Upper lobe of left lung (tissue), 6 donors: ENCODE data around the gene PRR5. TPM values are rescaled to one million over a fixed set of nuclear protein-coding genes. Genes with fewer than 3 reads are reported as not detected.
A peak's percentile ranks its signal among the peaks of the same experiment; 100 is the strongest.
"Not testable (repeated sequence)": the region's sequence is repeated elsewhere in the genome, so short reads cannot be mapped to it uniquely, and the experiment has no call there.

ENCODE experiments used
- ATAC-seq, 2 donors: fragments of 200-7000 bp; cut with Tn5 transposase; one replicate each; pipeline ENCODE4 v1.9.1; 2022; ENCODE audit warnings: mild to moderate bottlenecking in 2 of 2, moderate library complexity in 2 of 2; ENCODE audit not compliant: low FRiP score in 2 of 2
- DNase-seq, 2 donors: peaks; one replicate each; pipeline ENCODE4 v3.0.0-alpha.2; 2019 to 2020
- H3K27ac ChIP-seq, 4 donors: fragments of 200-600 bp; sonication (generic); one replicate each; pipeline ENCODE4 v1.5.1; 2016 to 2019
- H3K27me3 ChIP-seq, 4 donors: fragments of 200-600 bp; sonication (generic); one replicate each; pipeline ENCODE4 v1.5.1; 2017 to 2019
- H3K36me3 ChIP-seq, 4 donors: fragments of 200-600 bp; sonication (generic); one replicate each; pipeline ENCODE4 v1.5.1; 2016 to 2019
- H3K4me1 ChIP-seq, 4 donors: fragments of 200-600 bp; sonication (generic); one replicate each; pipeline ENCODE4 v1.5.1; 2018 to 2019
- H3K4me3 ChIP-seq, 4 donors: fragments of 200-600 bp; sonication (generic); one replicate each; pipeline ENCODE4 v1.5.1; 2017 to 2019; ENCODE audit warnings: mild to moderate bottlenecking in 2 of 4, moderate library complexity in 1 of 4
- H3K9me3 ChIP-seq, 4 donors: fragments of 200-600 bp; sonication (generic); one replicate each; pipeline ENCODE4 v1.5.1; 2018 to 2019
- EP300 ChIP-seq, 4 donors: sonication (generic); formaldehyde crosslinking; IDR thresholded peaks; one replicate each; pipeline ENCODE4 v1.5.1; 2017; ENCODE audit warnings: antibody characterized with exemption in 4 of 4, control low read depth in 2 of 4
- POLR2A ChIP-seq, 4 donors: fragments of 450-650 bp; IDR thresholded peaks; one replicate each; pipeline ENCODE4 v1.5.1; 2016 to 2017; ENCODE audit warnings: antibody characterized with exemption in 4 of 4, mild to moderate bottlenecking in 2 of 4
- POLR2AphosphoS5 ChIP-seq, 2 donors: sonication (generic); formaldehyde crosslinking; IDR thresholded peaks; one replicate each; pipeline ENCODE4 v1.5.1; 2017; ENCODE audit warnings: antibody characterized with exemption in 2 of 2
- WGBS, 2 donors: methylation state at CpG; one replicate each; pipeline ENCODE4 v1.1.5; 2017 to 2018; 5-methylcytosine and 5-hydroxymethylcytosine counted together
- total RNA-seq, 6 donors: library from RNA; depleted of rRNA in 4 of 6; stranded (reverse); fragments of >200 nt in 4 of 6; gene quantifications; one replicate each; pipeline versions ENCODE4 v1.1.0 to v1.2.1, GENCODE V29; 2016 to 2021
- TF ChIP-seq, protein P1 (sequence below), 6 experiments: fragments of 450-650 bp in 4 of 6; fragments of 200-600 bp in 2 of 6; sonication (generic) in 2 of 6; IDR thresholded peaks; one replicate each; pipeline ENCODE4 v1.5.1; 2016 to 2019; ENCODE audit warnings: antibody characterized with exemption in 6 of 6
- donor health status: DM: no; HTN: no; CAD: no; lungs with moderate emphysema.
- donor health status: DM: no; HTN: yes; CAD: no; lungs with severe emphysema.

PRR5 gene
- total RNA-seq, 6 donors from 2014 or later: 13.1 to 68.1 (median 15.8) TPM

DNA sequence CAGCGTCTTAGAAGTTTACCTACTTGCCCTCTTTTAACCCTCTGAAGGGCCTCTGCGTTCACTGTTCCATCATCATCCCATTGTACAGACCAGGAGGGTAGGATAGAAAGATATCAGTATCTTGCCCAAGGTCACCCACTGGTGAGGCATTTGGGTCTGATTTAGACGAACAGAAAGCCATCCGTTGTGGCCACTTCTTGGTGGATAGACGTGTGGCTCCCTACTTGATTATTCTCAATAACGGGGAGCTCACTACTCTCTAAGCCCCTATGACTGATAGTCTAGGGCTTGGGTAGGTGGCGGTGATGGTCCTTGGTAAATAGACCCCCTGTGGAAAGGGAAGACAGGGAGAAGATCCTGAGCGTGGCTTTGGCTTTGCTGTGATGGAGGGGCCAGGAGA is 28.6 kb upstream of the PRR5 start:
- TF ChIP-seq POLR2AphosphoS5 (IDR thresholded peaks at IDR 0.05): no peak
- no peak for TF ChIP-seq POLR2A (IDR thresholded peaks at IDR 0.05)
- no peak for TF ChIP-seq EP300 (IDR thresholded peaks at IDR 0.05)
- TF ChIP-seq, protein P1, sequence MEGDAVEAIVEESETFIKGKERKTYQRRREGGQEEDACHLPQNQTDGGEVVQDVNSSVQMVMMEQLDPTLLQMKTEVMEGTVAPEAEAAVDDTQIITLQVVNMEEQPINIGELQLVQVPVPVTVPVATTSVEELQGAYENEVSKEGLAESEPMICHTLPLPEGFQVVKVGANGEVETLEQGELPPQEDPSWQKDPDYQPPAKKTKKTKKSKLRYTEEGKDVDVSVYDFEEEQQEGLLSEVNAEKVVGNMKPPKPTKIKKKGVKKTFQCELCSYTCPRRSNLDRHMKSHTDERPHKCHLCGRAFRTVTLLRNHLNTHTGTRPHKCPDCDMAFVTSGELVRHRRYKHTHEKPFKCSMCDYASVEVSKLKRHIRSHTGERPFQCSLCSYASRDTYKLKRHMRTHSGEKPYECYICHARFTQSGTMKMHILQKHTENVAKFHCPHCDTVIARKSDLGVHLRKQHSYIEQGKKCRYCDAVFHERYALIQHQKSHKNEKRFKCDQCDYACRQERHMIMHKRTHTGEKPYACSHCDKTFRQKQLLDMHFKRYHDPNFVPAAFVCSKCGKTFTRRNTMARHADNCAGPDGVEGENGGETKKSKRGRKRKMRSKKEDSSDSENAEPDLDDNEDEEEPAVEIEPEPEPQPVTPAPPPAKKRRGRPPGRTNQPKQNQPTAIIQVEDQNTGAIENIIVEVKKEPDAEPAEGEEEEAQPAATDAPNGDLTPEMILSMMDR (IDR thresholded peaks at IDR 0.05): no peak
- DNase-seq: no peak
- H3K27me3 ChIP-seq: peaks cover 0 to 13% (median 4%) of the 10 kb centered on the region in 4 donors
- peaks cover 8 to 23% (median 12%) of the 10 kb centered on the region in 4 donors for H3K4me1 ChIP-seq
- no peak overlapping the region for H3K27ac ChIP-seq
- no peak overlapping the region for H3K4me3 ChIP-seq
- ATAC-seq: no peak
- 89 to 90% methylated on average over 8 of the region's 8 CpGs for WGBS, 2 donors
- no peaks in the 10 kb centered on the region for H3K36me3 ChIP-seq
- no peaks in the 10 kb centered on the region for H3K9me3 ChIP-seq

DNA sequence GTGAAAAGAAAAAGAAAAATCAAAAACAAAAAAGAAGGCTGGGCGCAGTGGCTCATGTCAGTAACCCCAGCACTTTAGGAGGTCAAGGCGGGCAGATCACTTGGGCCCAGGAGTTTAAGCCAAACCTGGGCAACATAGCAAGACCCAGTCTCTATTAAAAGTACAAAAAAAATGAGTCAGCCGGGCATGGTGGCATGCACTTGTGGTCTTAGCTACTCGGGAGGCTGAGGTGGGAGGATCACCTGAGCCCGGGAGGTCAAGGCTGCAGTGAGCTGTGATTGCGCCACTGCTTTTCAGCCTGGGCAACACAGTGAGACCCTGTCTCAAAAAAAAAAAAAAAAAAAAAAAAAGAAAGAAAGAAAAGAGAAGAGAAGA is 26.0 kb upstream of the PRR5 start:
- not testable (repeated sequence) for H3K9me3 ChIP-seq, H3K27me3 ChIP-seq, H3K4me1 ChIP-seq, H3K36me3 ChIP-seq, H3K27ac ChIP-seq, ATAC-seq, H3K4me3 ChIP-seq, DNase-seq
- WGBS, 2 donors: 84 to 88% methylated on average over 5 to 6 of the region's 6 CpGs

DNA sequence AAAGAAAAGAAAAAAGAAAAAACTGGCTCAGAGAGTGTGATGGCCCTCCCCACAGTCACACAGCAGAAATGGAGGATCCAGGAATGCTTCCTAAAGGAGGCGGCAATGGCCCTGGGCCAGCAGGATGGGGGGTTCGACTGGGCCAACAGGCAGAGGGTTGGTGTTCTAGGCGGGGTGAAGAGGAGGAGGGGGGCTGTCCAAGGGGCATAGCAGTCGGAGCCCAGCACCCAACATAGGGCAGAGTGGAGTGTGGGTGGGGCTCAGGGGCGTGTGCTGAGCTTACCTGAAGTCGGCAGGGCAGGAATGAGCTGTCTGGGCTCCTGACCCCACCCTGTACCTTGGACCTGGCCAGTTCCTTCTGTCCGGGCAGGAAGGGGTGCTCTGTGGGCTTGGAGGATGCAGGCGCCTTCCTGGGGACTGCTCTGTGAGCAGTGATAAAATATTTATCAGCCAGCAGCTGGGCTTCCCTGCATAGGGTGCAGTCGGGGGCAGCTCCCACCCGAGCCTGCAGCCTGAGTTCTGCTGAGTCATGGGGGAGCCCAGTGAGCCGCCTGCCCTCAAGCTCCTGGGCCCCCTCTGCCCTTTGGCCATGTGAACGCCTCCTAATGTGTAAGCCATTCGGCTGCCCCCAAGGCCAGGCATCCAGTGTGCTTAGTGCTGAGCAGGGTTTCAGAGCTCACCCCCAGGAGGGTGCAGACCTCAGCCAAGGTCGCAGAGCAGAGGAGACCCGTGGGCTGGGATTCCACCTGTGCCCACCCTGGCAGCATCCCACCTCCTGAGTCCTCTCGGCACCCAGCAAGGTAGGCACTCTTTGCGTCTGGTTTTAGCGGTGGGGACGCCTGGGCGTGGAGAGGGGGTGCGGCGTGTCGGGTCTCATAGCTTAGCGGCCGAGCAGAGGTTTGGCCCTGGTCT is 25.3 kb upstream of the PRR5 start:
- WGBS, 2 donors: 33 to 39% methylated on average over 3 to 25 of the region's 25 CpGs

DNA sequence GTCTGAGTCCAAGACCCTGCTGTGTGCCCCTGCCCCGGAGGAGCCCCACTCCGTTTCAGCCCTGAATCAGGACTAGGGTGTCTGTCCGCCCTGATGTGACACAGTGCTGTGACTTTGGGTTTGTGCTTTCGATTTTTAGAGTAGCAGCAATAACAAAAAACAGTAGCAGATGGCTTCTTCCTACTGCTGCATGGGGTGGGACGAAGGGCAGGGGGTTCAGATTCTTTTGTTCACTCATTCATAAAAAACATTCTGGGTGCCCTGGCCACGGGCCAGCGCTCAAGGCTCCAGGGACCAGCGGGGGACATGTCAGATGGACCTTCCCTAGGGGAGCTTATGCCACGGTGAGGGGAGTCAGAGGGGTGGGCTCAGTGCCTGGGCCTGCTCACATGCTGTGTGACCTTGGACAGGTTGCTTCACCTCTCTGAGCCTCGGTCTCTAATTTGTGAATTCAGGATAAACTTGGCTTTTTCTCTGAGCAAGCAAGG is 24.6 kb upstream of the PRR5 start:
- Histone ChIP-seq H3K9me3 (no peaks in the 10 kb centered on the region), H3K4me3 (peak overlapping the region in 1 of 4 donors; percentile 6), H3K36me3 (no peaks in the 10 kb centered on the region), H3K27ac (no peak overlapping the region), H3K4me1 (peaks cover 0 to 9% (median 2%) of the 10 kb centered on the region in 4 donors), H3K27me3 (no peaks in the 10 kb centered on the region)
- 74 to 94% methylated on average over 6 to 9 of the region's 10 CpGs for WGBS, 2 donors
- TF ChIP-seq, protein P1 (IDR thresholded peaks at IDR 0.05): no peak
- no peak for TF ChIP-seq POLR2A (IDR thresholded peaks at IDR 0.05)
- TF ChIP-seq EP300 (IDR thresholded peaks at IDR 0.05): no peak
- no peak for TF ChIP-seq POLR2AphosphoS5 (IDR thresholded peaks at IDR 0.05)
- ATAC-seq (no peak), DNase-seq (no peak)

More for the DNA sequence above, 25.3 kb upstream of the PRR5 start:
- Histone ChIP-seq H3K4me3 (no peak overlapping the region), H3K27me3 (no peaks in the 10 kb centered on the region), H3K36me3 (no peaks in the 10 kb centered on the region), H3K27ac (no peak overlapping the region), H3K4me1 (peaks cover 0 to 9% (median 2%) of the 10 kb centered on the region in 4 donors), H3K9me3 (no peaks in the 10 kb centered on the region)
- DNase-seq (no peak), ATAC-seq (peak in 1 of 2 donors; percentile 38)
- TF ChIP-seq POLR2A (IDR thresholded peaks at IDR 0.05): no peak
- TF ChIP-seq, protein P1 (IDR thresholded peaks at IDR 0.05): no peak
- no peak for TF ChIP-seq EP300 (IDR thresholded peaks at IDR 0.05)
- TF ChIP-seq POLR2AphosphoS5 (IDR thresholded peaks at IDR 0.05): no peak

DNA sequence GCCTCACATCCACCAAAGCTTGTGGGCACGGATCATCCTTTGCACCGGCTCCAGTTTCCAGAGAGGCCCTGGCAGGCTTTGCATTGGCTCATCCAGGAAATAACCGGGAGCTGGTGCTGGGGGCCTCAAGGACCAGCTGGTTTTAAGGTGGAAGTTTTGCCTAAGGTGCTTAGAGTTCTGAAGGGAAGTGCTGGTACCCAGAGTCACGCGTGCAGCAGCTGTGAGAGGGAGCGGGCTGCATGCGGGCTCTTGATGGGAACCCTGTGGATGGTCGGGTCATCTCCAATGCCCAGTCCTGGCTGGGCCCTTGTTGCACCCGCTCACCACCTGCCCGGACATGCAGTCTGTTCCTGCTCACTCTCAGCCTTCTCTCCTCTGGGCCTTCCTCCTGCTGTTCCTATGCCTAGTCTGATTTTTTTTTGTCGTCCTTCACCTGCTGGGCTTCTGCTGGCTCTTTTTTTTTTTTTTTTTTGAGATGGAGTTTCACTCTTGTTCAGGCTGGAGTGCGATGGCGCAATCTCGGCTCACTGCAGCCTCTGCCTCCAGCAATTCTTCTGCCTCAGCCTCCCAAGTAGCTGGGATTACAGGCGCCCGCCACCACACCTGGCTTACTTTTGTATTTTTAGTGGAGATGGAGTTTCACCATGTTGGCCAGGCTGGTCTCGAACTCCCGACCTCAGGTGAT is 24.0 kb upstream of the PRR5 start:
- H3K4me3 ChIP-seq: no peak overlapping the region
- no peaks in the 10 kb centered on the region for H3K27me3 ChIP-seq
- no peak for ATAC-seq
- peaks cover 0 to 9% (median 2%) of the 10 kb centered on the region in 4 donors for H3K4me1 ChIP-seq
- 72 to 87% methylated on average over 17 to 18 of the region's 18 CpGs for WGBS, 2 donors
- H3K36me3 ChIP-seq: no peaks in the 10 kb centered on the region
- no peak overlapping the region for H3K27ac ChIP-seq
- H3K9me3 ChIP-seq: no peaks in the 10 kb centered on the region
- TF ChIP-seq POLR2AphosphoS5 (IDR thresholded peaks at IDR 0.05): no peak
- no peak for TF ChIP-seq EP300 (IDR thresholded peaks at IDR 0.05)
- TF ChIP-seq POLR2A (IDR thresholded peaks at IDR 0.05): no peak
- TF ChIP-seq, protein P1 (IDR thresholded peaks at IDR 0.05): no peak
- DNase-seq: no peak
